D721Med (cell line): ENCODE data around the gene LARP4B.

ENCODE experiments used
- DNase-seq: peaks from one replicate; pipeline ENCODE4 v3.0.0; 2011; ENCODE audit warnings: low spot score; ENCODE audit not compliant: insufficient read length
- FAIRE-seq: peaks from 2 replicates; lab custom pipeline; 2011; peaks lifted over from hg19 to GRCh38; lab: Jason Lieb, UNC
- TF ChIP-seq, protein P1 (sequence below): IDR thresholded peaks from 2 replicates; pipeline ENCODE4 v1.5.1; 2012; ENCODE audit warnings: mild to moderate bottlenecking, control low read depth; ENCODE audit not compliant: insufficient read depth; ENCODE audit errors: missing control alignments

Gene LARP4B

GRCh38 chr10:816958-817357 lies 114.5 kb downstream of the LARP4B start:
- DNase-seq (no peak), FAIRE-seq (no peak)
- TF ChIP-seq, protein P1, sequence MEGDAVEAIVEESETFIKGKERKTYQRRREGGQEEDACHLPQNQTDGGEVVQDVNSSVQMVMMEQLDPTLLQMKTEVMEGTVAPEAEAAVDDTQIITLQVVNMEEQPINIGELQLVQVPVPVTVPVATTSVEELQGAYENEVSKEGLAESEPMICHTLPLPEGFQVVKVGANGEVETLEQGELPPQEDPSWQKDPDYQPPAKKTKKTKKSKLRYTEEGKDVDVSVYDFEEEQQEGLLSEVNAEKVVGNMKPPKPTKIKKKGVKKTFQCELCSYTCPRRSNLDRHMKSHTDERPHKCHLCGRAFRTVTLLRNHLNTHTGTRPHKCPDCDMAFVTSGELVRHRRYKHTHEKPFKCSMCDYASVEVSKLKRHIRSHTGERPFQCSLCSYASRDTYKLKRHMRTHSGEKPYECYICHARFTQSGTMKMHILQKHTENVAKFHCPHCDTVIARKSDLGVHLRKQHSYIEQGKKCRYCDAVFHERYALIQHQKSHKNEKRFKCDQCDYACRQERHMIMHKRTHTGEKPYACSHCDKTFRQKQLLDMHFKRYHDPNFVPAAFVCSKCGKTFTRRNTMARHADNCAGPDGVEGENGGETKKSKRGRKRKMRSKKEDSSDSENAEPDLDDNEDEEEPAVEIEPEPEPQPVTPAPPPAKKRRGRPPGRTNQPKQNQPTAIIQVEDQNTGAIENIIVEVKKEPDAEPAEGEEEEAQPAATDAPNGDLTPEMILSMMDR: no peak

GRCh38 chr10:816091-816477 lies 115.4 kb downstream of the LARP4B start:
- TF ChIP-seq, protein P1: no peak
- FAIRE-seq: no peak

GRCh38 chr10:815338-816090 lies 116.0 kb downstream of the LARP4B start:
- DNase-seq (no peak), FAIRE-seq (no peak)
- TF ChIP-seq, protein P1: no peak

More at GRCh38 chr10:816091-816477, 115.4 kb downstream of the LARP4B start:
- DNase-seq: no peak

GRCh38 chr10:814536-815302 lies 116.8 kb downstream of the LARP4B start:
- TF ChIP-seq, protein P1: no peak
- DNase-seq (no peak), FAIRE-seq (no peak)

DNA sequence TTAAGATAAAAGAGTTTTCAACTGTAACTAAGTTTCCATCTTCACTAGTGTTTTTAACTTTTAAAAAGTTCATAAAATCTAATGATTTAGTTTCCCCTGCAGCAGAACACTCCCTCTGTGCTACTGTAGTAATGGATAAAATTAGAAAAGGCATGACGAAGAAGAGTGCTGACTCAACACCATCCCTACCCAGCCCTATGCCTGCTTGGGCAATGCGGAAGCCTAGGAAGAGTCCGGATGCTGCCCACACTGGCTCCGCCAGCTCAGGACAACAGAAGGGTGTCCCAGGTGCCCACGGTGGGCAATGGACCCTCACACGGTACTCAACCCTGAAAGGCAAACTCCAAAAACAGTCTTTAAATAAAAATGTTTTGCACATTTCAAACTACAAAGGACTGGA lies 118.2 kb downstream of the LARP4B start:
- DNase-seq (no peak), FAIRE-seq (no peak)
- TF ChIP-seq, protein P1: no peak

DNA sequence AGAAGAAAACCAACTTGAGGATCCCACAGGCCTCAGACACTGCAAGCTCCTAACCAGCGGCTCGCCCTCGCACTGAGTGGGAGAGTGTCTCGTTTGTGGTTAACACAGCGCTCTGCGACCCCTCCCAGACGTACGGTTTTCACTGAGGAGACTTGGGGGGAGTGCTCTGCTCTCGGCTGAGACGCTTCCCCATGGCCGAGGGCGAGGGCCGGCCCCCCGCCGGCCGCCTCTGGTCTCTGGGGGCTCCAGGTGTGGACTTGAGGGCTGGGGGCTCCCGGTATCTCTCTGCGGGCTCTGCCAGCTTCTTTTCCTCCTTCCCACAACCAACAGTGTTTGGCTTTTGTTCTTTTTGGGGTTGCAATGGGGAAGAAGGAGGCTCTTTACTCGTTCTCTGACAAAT lies 118.7 kb downstream of the LARP4B start:
- no peak for FAIRE-seq
- TF ChIP-seq, protein P1: no peak
- no peak for DNase-seq
